Gastroesophageal sphincter (tissue), 4 donors: ENCODE measurements around the gene KLRC3. TPM values are rescaled to one million over a fixed set of nuclear protein-coding genes. Genes with fewer than 3 reads are reported as not detected.
"Not testable (repeated sequence)": the region's sequence is repeated elsewhere in the genome, so short reads cannot be mapped to it uniquely, and the experiment has no call there.

Experiments used
- ATAC-seq: fragments of 150-250 bp; one replicate; pipeline ENCODE4 v1.9.1; 2016; ENCODE audit warnings: mild to moderate bottlenecking, moderate library complexity
- H3K27ac ChIP-seq, 4 donors: fragments of 200-600 bp; sonication (generic) in 3 of 4; 1 replicate in 3 of 4; 2 replicates in 1 of 4; pipeline ENCODE4 v1.5.1; 2016 to 2019
- H3K27me3 ChIP-seq: fragments of 200-600 bp; sonication (generic); one replicate; pipeline ENCODE4 v1.5.1; 2019
- H3K36me3 ChIP-seq, 2 donors: fragments of 200-600 bp; sonication (generic); one replicate each; pipeline ENCODE4 v1.5.1; 2019; ENCODE audit warnings: control low read depth in 1 of 2
- H3K4me1 ChIP-seq, 3 donors: fragments of 200-600 bp; sonication (generic); 1 replicate in 2 of 3; 2 replicates in 1 of 3; pipeline ENCODE4 v1.5.1; 2016 to 2019; ENCODE audit warnings: control low read depth in 2 of 3
- H3K4me3 ChIP-seq, 2 donors: fragments of 200-600 bp; sonication (generic); one replicate each; pipeline ENCODE4 v1.5.1; 2019; ENCODE audit warnings: mild to moderate bottlenecking in 1 of 2, moderate library complexity in 1 of 2
- H3K9me3 ChIP-seq, 3 donors: fragments of 200-600 bp; sonication (generic); one replicate each; pipeline ENCODE4 v1.5.1; 2017 to 2019; ENCODE audit warnings: control low read depth in 2 of 3
- EP300 ChIP-seq: sonication (generic); formaldehyde crosslinking; IDR thresholded peaks from one replicate; pipeline ENCODE4 v1.6.1; 2017; ENCODE audit warnings: antibody characterized with exemption, mild to moderate bottlenecking
- POLR2A ChIP-seq, 2 donors: fragments of 450-650 bp; IDR thresholded peaks; one replicate each; pipeline ENCODE4 v1.6.1; 2017; ENCODE audit warnings: antibody characterized with exemption in 2 of 2, mild to moderate bottlenecking in 2 of 2, moderate library complexity in 1 of 2
- POLR2AphosphoS5 ChIP-seq: sonication (generic); formaldehyde crosslinking; IDR thresholded peaks from one replicate; pipeline ENCODE4 v1.6.1; 2017; ENCODE audit warnings: antibody characterized with exemption
- WGBS, 2 donors: methylation state at CpG; one replicate each; pipeline ENCODE4 v1.1.5; 2018; ENCODE audit warnings: low coverage in 1 of 2; 5-methylcytosine and 5-hydroxymethylcytosine counted together
- total RNA-seq, 4 donors: library from RNA; depleted of rRNA; stranded (reverse); fragments of >200 nt; gene quantifications; one replicate each; pipeline ENCODE4 v1.1.0, GENCODE V29; 2016
- TF ChIP-seq, protein P1 (sequence below), 4 experiments: fragments of 200-600 bp in 2 of 4; fragments of 450-650 bp in 2 of 4; sonication (generic) in 1 of 4; IDR thresholded peaks; one replicate each; pipeline ENCODE4 v1.5.1; 2017 to 2019; ENCODE audit warnings: antibody characterized with exemption in 4 of 4, mild to moderate bottlenecking in 2 of 4, moderate library complexity in 2 of 4

The KLRC3 gene
- total RNA-seq, 4 donors from 2014 or later, result not detected

DNA sequence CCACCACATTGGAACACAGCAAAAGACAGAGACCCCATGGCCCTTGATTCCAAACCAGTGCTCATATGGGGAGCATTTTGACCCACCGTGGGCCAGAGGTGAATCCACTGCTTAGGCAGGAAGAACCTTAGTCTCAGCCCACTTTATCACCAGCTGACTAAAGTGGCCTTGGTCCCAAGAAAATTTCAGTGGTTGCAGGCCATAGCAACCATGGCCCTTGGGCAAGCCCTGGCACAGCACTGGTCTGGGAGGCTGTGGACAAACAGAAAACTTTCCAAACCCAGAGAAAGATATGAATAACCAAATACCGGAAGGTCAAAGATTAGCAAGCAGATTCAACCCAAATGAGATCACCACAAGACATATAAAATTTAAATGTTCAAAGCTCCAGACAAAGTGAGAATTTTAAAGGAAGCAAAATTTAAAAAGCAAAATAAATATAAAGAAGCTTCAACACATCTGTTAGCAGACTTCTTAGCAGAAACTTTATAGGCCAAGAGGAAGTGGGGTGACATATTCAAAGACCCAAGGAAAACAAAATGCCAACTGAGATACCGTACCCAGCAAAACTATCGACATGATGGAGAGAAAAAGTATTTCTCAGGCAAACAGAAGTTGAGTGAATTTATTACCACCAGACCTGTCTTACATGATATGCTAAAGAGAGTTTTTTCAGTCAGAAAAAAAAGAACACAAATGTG is 38.3 kb downstream of the KLRC3 start:
- no peak for ATAC-seq
- Histone ChIP-seq H3K4me3 (no peak overlapping the region), H3K9me3 (peaks cover 0 to 3% (median 0%) of the 10 kb centered on the region in 3 donors), H3K4me1 (no peaks in the 10 kb centered on the region), H3K27ac (no peak overlapping the region), H3K36me3 (no peaks in the 10 kb centered on the region), H3K27me3 (no peaks in the 10 kb centered on the region)
- 94 to 97% methylated on average over 3 of the region's 4 CpGs for WGBS, 2 donors
- TF ChIP-seq POLR2AphosphoS5 (no peak), POLR2A (IDR thresholded peaks at IDR 0.05) (no peak), EP300 (no peak)
- TF ChIP-seq, protein P1, sequence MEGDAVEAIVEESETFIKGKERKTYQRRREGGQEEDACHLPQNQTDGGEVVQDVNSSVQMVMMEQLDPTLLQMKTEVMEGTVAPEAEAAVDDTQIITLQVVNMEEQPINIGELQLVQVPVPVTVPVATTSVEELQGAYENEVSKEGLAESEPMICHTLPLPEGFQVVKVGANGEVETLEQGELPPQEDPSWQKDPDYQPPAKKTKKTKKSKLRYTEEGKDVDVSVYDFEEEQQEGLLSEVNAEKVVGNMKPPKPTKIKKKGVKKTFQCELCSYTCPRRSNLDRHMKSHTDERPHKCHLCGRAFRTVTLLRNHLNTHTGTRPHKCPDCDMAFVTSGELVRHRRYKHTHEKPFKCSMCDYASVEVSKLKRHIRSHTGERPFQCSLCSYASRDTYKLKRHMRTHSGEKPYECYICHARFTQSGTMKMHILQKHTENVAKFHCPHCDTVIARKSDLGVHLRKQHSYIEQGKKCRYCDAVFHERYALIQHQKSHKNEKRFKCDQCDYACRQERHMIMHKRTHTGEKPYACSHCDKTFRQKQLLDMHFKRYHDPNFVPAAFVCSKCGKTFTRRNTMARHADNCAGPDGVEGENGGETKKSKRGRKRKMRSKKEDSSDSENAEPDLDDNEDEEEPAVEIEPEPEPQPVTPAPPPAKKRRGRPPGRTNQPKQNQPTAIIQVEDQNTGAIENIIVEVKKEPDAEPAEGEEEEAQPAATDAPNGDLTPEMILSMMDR (IDR thresholded peaks at IDR 0.05), result no peak

DNA sequence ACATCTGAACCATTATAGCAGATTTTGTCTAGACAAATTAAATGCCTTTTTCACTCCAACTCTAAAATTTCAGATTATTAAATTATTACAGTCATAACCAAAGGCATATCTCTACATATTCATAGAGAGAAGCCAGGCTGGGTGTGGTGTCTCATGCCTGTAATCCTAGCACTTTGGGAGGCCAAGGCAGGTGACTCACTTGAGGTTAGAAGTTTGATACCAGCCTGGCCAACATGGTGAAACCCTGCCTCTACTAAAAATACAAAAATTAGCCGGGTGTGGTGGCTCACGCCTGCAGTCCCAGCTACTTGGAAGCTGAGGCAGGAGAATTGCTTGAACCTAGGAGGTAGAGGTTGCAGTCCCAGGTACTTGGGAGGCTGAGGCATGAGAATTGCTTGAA is 41.7 kb downstream of the KLRC3 start:
- not testable (repeated sequence) for H3K27ac ChIP-seq, H3K4me3 ChIP-seq, ATAC-seq, H3K27me3 ChIP-seq, H3K4me1 ChIP-seq, H3K36me3 ChIP-seq, H3K9me3 ChIP-seq
- 90% methylated on average over 2 of the region's 2 CpGs; no CpG with 5 or more reads in 1 of the 2 donors for WGBS, 2 donors

DNA sequence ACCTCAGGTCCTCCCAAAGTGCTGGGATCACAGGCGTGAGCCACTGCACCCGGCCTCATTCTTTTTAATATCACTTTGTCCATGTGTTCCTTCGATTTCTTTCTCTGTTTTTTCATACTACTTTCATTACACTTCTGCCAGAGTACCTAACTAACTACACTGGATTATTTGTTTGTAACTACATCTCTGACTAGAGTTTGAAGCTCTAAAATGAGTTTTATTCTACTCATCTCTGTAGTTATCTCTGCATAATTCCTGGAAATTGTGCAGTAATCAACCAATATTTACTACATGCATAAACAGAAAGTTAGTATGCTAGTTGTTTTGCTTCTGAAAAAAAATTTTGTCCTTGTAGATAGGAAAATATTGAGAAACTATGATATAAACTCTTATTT is 45.8 kb downstream of the KLRC3 start:
- Histone ChIP-seq H3K36me3 (peaks cover 0 to 6% of the 10 kb centered on the region in 2 donors), H3K4me1 (no peaks in the 10 kb centered on the region), H3K27ac (no peak overlapping the region), H3K4me3 (no peak overlapping the region), H3K9me3 (no peaks in the 10 kb centered on the region), H3K27me3 (no peaks in the 10 kb centered on the region)
- no peak for TF ChIP-seq POLR2A (IDR thresholded peaks at IDR 0.05)
- TF ChIP-seq EP300, result no peak
- TF ChIP-seq, protein P1 (IDR thresholded peaks at IDR 0.05), result no peak
- no peak for TF ChIP-seq POLR2AphosphoS5
- ATAC-seq, result no peak
- WGBS, 2 donors, result 84 to 92% methylated on average over 3 of the region's 3 CpGs

DNA sequence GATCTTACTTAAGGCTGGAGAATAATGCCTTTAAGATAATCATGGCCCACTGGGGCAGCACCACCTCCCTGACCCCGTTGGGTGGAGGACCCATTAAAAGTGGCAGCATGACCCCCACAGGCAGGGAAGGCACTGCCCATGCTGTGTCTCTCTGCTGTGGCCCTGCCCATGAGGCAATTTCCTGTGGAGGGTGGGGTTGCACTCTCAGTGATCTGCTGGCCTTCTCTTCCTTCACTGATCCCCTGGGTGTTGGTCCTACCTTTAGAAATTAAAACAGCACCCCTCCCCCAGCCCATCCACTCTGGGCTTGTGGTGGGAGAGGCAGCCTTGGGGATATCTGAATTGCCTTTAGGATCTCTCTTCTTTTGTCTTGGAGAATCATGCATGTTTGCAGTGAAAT is 47.8 kb downstream of the KLRC3 start:
- TF ChIP-seq EP300 (no peak), POLR2AphosphoS5 (no peak), POLR2A (IDR thresholded peaks at IDR 0.05) (no peak)
- TF ChIP-seq, protein P1 (IDR thresholded peaks at IDR 0.05), result no peak
- H3K4me1 ChIP-seq, result no peaks in the 10 kb centered on the region
- WGBS, 2 donors, result 73% methylated on average over 1 of the region's 1 CpG; no CpG with 5 or more reads in 1 of the 2 donors
- H3K36me3 ChIP-seq, result peaks cover 0 to 6% of the 10 kb centered on the region in 2 donors
- H3K4me3 ChIP-seq, result no peak overlapping the region
- no peaks in the 10 kb centered on the region for H3K27me3 ChIP-seq
- H3K27ac ChIP-seq, result peak overlapping the region in 1 of 4 donors; percentile 31
- no peaks in the 10 kb centered on the region for H3K9me3 ChIP-seq
- no peak for ATAC-seq

DNA sequence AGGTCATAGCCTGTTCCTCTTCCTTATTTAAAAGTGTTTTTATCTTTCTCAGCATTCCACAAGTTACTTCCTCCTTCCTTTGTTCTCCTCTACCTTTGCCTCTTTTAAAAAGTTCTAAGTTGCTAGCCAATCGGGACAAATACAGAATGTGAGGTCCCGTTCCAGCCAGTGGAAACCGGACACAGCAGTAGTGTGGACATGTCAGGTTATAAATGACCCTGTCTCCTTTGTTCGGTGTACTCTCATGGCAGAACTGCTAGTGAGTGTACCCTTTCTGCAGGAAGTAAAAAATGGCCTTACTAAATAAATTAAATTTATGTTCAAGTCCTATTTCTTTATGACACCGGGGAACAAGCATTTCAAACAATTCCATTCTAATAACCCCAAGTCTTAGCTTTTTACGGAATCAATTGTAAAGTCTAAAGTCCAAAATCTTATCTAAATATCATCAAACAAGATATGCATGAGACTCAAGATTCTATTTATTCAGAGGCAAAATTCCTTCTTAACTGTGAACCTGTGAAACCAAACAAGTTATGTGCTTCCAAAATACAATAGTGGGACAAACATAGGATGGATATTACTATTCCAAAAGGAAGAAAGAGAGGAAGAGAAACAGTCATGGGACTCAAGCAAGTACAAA is 48.4 kb downstream of the KLRC3 start:
- ATAC-seq, H3K36me3 ChIP-seq, H3K4me3 ChIP-seq, H3K4me1 ChIP-seq, H3K27me3 ChIP-seq, H3K9me3 ChIP-seq: not testable (repeated sequence)
- H3K27ac ChIP-seq, result peak overlapping the region in 1 of 4 donors; percentile 31
- WGBS, 2 donors, result 57 to 74% methylated on average over 5 to 6 of the region's 6 CpGs
